Endothelial cell of umbilical vein (primary cell): ENCODE results near the gene PMFBP1.

Experiments used
- CTCF ChIP-seq, 2 donors: IDR thresholded peaks; 1 replicate in 1 of 2; 2 replicates in 1 of 2; pipeline ENCODE4 v1.5.1; 2011; ENCODE audit warnings: low read length in 2 of 2, mild to moderate bottlenecking in 2 of 2, moderate library complexity in 2 of 2, control low read depth in 1 of 2, inconsistent platforms in 1 of 2, low read depth in 1 of 2; ENCODE audit not compliant: insufficient read depth in 1 of 2; ENCODE audit errors: extremely low read depth in 1 of 2
- EZH2 ChIP-seq: IDR thresholded peaks from 2 replicates; pipeline ENCODE4 v1.6.1; 2012; ENCODE audit warnings: borderline replicate concordance, low read depth, mild to moderate bottlenecking, moderate library complexity, low read length, inconsistent platforms; ENCODE audit not compliant: severe bottlenecking
- GATA2 ChIP-seq: IDR thresholded peaks from 2 replicates; pipeline ENCODE4 v1.7.0; 2011; ENCODE audit warnings: low read depth, mild to moderate bottlenecking, moderate library complexity, mixed read lengths, low read length; ENCODE audit not compliant: insufficient read length, insufficient read depth
- JUN ChIP-seq: IDR thresholded peaks from 2 replicates; pipeline ENCODE4 v1.6.1; 2011; ENCODE audit warnings: borderline replicate concordance, low read depth; ENCODE audit not compliant: insufficient read length, insufficient read depth
- MAX ChIP-seq: IDR thresholded peaks from 2 replicates; pipeline ENCODE4 v1.6.1; 2011; ENCODE audit not compliant: insufficient read depth, insufficient read length
- MYC ChIP-seq: IDR thresholded peaks from one replicate; pipeline ENCODE4 v1.6.1; 2011; ENCODE audit warnings: mild to moderate bottlenecking, low read depth, low read length
- POLR2A ChIP-seq: IDR thresholded peaks from 2 replicates; pipeline ENCODE4 v1.6.1; 2012; ENCODE audit warnings: low read depth, mild to moderate bottlenecking, control low read depth, low read length
- POLR2AphosphoS5 ChIP-seq: IDR thresholded peaks from 2 replicates; pipeline ENCODE4 v1.6.1; 2012; ENCODE audit warnings: low read depth, mild to moderate bottlenecking, control low read depth, low read length, moderate library complexity; ENCODE audit not compliant: insufficient read depth

GRCh38 chr16:72126429-72126765 lies 45.6 kb downstream of the PMFBP1 start:
- TF ChIP-seq JUN (no peak), POLR2A (no peak), CTCF (IDR thresholded peaks at IDR 0.05; ENCODE audit: extremely low read depth in 1 of 2, insufficient read depth in 1 of 2, low read depth in 1 of 2, low read length in 2 of 2) (no peak), EZH2 (no peak), MYC (no peak), POLR2AphosphoS5 (no peak), GATA2 (no peak), MAX (no peak)
